Cerebellar nuclear complex (tissue), 1 donor: ENCODE results near the gene PDE3B.
"Not testable (repeated sequence)": the region's sequence is repeated elsewhere in the genome, so short reads cannot be mapped to it uniquely, and the experiment has no call there.

Experiments used
- DNase-seq, 2 experiments: peaks; one replicate each; lab custom pipeline; 2025; lab: John Stamatoyannopoulos, UW

The PDE3B gene

GRCh38 chr11:14809466-14809865 is 165.9 kb downstream of the PDE3B start:
- DNase-seq, result no peak

- no peak for DNase-seq
Measured at GRCh38 chr11:14812757-14813156, 169.2 kb downstream of the PDE3B start.

DNA sequence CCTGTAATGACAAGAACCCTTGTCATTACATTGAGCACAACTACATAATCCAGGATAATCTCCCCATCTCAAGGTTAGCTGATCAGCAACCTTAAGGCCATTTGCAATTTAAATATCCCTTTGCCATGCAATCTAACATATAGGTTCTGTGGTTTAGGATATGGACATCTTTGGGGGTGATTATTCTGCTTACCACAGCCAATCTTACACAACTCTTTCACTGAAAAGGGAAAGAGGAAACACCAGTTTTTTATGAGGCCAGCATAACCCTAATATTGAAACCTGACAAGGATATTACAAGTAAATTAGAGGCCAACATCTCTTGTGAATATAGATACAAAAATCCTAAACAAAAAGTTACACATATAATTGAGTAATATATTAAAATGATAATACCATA is 169.9 kb downstream of the PDE3B start:
- no peak for DNase-seq

DNA sequence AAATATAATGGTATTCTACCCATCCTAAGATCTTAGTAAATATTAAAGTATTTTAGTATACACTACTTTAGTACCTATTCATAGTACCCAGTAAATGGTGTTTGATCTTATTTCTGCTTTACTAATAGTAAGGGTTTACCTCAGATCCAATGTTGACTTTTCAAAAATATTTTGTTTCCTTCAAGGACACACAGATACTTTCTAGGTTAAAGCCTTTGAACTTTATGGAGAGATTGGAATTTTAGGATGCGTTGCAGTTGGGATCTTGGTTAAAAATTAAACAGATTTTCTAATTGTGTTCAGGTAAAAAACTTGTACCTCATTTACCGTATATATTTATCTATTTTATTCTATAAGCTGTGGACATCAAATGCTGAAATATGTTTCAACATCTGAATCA is 175.2 kb downstream of the PDE3B start:
- no peak for DNase-seq

- DNase-seq, result no peak
Measured at GRCh38 chr11:14819596-14819995, 176.0 kb downstream of the PDE3B start.

DNA sequence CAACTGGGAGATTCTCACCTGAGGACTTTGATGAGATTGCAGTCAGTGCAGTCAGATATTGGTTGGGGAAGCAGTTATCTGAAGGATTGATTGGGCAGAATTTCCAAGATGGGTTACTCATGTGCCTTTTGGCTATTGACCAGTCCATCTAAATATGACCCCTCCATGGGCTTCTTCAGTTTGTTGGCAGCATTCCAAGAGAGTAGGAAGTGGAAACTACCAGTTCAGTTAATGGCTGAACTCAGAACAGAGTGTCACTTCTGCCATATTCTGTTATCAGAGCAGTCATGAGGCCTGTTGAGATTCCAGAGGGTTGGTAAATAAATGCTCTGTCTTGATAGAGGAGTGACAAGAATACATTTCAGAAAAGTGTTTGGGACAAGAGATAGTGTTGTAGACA is 177.4 kb downstream of the PDE3B start:
- DNase-seq, result no peak

GRCh38 chr11:14826600-14826999 is 183.0 kb downstream of the PDE3B start:
- no peak for DNase-seq

DNA sequence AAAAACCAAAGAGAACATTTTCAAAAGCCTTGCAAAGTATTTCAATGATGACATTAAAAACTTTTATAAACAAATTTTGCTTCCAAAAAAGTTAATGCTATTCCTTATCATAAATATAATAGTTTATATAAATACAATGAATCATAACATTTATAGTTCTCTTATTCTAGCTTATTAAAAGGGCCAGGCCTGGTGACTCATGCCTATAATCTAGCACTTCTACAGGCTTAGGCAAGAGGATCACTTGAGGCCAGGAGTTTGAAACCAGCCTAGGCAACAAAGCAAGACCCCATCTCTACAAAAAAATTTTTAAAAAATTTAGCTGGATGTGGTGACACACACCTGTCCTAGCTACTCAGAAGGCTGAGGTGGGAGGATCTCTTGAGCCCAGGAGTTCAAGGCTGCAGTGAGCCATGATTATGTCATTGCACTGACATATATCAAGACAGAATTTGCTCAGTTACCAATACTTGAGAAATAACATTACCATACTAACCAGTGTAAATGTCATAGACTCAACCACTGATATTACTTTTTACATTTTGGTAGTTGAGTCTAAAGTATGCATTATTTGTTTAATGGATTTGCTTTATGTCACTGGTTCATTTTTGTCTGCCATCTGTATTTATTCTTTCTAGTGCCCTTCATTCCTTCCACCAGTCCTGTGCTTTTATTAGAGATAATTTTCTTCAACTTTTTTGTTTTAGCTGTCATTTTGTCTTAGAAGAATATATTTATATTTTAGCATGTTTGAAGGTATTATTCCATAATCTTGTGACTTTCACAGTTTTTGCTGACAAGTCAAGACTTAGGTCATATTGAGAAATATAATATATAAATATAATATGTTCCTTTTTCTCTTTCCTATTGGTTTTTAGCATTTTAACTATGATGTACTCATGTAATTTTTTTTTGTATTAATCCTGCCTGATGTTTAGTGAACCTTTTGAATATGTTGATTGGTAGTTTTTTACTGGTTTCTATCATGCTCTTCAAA is 192.2 kb downstream of the PDE3B start:
- no peak for DNase-seq

DNA sequence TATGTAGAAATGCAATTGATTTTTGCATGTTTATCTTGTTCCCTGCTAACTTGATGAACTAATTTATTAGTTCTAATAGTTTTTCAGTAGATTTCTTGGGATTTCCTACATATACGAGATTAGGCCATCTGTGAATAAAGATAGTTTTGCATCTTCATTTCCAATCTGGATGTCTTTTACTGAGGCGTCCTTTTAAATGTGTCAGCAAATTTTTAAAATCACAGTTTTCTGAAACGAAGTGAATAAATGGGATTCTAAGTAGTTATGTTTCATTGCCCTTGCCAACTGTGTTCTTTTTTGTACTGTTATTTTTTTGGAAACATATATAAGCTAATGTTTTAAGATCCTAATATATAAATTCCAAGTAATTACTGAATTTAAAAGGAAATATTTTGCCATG is 198.4 kb downstream of the PDE3B start:
- DNase-seq, result no peak

DNA sequence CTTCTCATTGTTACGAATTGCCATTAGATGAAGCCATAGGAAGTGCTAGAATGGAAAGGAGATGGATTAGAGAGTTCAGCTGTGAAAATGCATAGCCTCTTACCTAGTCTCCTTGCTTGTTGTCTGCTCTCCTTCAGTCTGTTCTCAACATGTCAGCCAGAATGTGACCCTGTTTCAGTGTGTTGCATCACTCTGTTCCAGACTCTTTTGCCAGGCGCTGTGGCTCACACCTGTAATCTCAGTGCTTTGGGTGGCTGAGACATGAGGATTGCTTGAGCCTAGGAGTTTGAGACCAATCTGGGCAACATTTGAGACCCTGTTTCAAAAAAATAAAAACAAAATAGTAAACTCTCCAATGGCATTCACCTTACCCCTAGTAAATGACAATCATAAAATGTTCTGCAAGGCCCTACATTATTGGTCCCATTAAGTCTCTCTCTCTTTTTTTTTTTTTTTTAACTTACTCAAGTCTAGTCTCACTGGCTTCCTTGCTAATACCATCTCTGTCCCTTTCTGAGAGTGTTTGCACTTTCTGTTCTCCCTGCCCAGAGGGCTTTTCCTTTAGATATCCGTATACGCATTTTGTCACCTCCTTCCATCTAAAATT is 209.1 kb downstream of the PDE3B start:
- no peak for DNase-seq

GRCh38 chr11:14854057-14854456 is 210.5 kb downstream of the PDE3B start:
- DNase-seq, result no peak

- DNase-seq, result no peak
Measured at GRCh38 chr11:14855890-14856289, 212.3 kb downstream of the PDE3B start.

- no peak for DNase-seq
Measured at GRCh38 chr11:14857621-14858020, 214.0 kb downstream of the PDE3B start.

- no peak for DNase-seq
Measured at GRCh38 chr11:14858404-14858803, 214.8 kb downstream of the PDE3B start.

DNA sequence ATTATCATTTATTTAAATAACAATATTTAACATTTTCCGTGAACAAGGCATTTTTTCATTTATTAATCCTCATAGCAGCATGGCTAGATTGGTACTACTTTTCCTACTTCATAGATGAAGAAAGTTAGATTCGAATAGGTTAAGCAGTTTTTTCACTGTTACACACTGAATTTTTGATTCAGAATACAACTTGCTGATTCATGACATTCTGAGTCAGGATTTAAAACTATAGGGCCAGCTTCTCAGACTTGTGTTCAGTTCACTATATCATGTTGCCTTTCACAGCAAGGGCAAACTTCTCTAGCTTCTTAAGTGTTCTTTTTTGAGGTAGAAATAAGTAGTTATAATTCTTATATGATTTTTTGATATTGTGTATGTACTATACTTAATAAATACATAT is 216.9 kb downstream of the PDE3B start:
- DNase-seq, result no peak

DNA sequence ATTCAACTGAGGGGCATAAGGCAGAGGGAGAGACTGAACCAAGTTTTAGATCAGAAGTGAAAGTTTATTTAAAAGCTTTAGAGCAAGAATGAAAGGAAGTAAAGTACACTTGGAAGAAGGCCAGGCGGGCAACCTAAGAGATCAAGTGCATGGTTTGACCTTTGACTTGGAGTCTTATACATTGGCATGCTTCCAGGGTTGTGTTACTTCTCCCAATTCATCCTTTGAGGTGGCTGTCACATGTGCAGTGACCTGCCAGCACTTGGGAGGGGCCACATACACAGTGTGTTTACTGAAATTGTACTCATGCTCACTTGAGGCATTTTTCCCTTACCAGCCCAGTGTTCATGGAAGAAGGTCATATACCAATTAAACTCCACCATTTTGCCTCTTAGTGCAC is 218.1 kb downstream of the PDE3B start:
- DNase-seq, result no peak

DNA sequence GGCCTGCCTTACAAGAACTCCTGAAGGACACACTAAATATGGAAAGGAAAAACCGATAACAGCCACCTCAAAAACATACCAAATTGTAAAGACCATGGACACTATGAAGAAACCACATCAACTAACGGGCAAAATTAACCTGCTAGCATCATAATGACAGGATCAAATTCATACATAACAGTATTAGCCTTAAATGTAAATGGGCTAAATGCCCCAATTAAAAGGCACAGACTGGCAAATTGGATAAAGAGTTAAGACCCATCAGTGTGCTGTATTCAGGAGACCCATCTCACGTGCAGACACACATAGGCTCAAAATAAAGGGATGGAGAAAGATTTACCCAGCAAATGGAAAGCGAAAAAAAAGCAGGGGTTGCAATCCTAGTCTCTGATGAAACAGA is 220.2 kb downstream of the PDE3B start:
- not testable (repeated sequence) for DNase-seq

- no peak for DNase-seq
Measured at GRCh38 chr11:14872032-14872431, 228.4 kb downstream of the PDE3B start.

- DNase-seq, result no peak
Measured at GRCh38 chr11:14873632-14874031, 230.0 kb downstream of the PDE3B start.

GRCh38 chr11:14875163-14875562 is 231.6 kb downstream of the PDE3B start:
- DNase-seq, result no peak

GRCh38 chr11:14881576-14882193 is 238.1 kb downstream of the PDE3B start:
- DNase-seq, result no peak

DNA sequence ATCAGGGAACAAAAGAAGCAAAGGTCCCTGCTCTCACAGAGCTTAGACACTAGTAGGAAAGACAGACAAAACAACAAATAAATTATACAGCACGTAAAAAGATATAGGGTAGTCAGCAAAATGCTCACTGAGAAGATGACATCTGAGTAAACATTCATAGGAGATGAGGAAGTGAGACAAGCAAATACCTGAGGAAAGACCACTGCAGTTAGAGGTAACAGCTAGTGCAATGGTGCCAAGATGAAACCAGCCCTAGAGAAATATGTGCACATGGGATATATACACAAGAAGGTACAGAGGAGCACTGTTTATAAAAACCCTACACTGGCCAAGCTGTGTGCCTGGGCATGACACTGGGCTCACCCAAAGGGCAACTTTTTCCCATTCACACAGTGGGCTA is 238.6 kb downstream of the PDE3B start:
- no peak for DNase-seq

- not testable (repeated sequence) for DNase-seq
Measured at GRCh38 chr11:14883683-14884082, 240.1 kb downstream of the PDE3B start.
